ENCODE results near the gene CHURC1. TPM values are rescaled to one million over a fixed set of nuclear protein-coding genes. Genes with fewer than 3 reads are reported as not detected.
A peak's percentile ranks its signal among the peaks of the same experiment; 100 is the strongest.

Gene CHURC1
- total RNA-seq, 1 donor from 2014 or later = 91.3 TPM

DNA sequence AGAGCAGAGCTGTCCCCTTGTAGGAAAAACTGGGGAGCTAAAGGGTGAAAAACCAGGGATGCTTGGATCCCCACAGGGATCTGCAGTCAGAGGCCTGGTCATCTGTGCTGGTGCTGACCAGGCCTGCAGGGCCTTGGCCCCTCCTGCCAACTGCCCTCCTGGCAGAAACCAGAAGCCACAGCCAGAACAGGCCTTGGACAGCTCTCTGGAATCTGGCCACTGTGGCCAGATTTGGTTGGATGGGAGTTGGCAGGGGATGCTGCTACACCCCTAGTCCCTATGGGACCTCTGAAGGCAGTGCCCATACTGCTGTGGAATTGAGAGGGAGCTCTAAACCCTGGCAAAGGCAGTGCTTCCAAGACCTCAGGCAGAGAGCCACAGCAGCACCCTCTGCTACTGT is 37.5 kb downstream of the CHURC1 start:
- DNase-seq = peak; percentile 42

GRCh38 chr14:64952598-64953309 is 38.5 kb downstream of the CHURC1 start:
- DNase-seq (no peak), ATAC-seq (no peak)
- intact Hi-C loops (cut with micrococcal nuclease) = no loop called here

More for the DNA sequence above, 37.5 kb downstream of the CHURC1 start:
- intact Hi-C loops (cut with micrococcal nuclease) = no loop called here
- ATAC-seq = peak; percentile 55

DNA sequence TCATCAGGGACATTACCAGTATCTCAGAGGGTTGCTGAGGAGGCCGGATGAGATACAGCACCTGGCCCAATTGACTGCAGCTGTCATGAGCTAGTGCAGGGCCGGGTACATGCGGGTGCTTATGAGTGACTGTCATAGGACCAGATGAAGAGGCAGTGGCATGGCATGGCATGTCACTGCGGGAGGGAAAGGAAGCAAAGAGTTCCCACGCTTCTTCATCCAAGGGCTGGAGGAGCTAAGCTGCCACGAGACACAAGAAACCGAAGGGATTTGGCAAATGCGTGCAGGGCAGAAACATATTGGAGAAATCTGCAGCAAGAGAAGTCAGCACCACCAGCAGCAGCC is 39.0 kb downstream of the CHURC1 start:
- intact Hi-C loops (cut with micrococcal nuclease) = no loop called here
- ATAC-seq (no peak), DNase-seq (no peak)

GRCh38 chr14:64953661-64954060 is 39.4 kb downstream of the CHURC1 start:
- intact Hi-C loops (cut with micrococcal nuclease) = no loop called here
- DNase-seq = no peak
- ATAC-seq = no peak

- intact Hi-C loops (cut with micrococcal nuclease) = no loop called here
- DNase-seq (no peak), ATAC-seq (no peak)
Measured at GRCh38 chr14:64954491-64955240, 40.4 kb downstream of the CHURC1 start.

DNA sequence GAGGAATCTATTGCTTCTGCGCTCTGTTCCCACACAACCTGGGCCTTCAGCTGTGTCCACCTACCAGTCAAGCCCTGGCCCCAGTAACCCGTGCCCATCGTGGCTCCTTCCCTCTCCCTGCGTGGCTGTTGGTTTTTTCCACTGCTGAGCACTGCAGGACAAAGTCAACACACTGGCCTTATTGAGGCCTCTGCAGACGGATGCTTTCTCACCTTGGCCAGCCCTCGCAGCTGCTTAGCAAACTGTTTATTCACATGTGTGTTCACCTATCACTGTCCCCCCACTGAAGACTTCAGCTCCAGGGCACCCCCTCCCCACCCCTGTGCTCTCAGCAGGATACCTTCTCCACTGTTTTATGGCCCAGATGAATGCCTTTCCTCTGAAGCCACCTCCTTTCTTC is 41.0 kb downstream of the CHURC1 start:
- intact Hi-C loops (cut with micrococcal nuclease) = no loop called here
- ATAC-seq (no peak), DNase-seq (no peak)

DNA sequence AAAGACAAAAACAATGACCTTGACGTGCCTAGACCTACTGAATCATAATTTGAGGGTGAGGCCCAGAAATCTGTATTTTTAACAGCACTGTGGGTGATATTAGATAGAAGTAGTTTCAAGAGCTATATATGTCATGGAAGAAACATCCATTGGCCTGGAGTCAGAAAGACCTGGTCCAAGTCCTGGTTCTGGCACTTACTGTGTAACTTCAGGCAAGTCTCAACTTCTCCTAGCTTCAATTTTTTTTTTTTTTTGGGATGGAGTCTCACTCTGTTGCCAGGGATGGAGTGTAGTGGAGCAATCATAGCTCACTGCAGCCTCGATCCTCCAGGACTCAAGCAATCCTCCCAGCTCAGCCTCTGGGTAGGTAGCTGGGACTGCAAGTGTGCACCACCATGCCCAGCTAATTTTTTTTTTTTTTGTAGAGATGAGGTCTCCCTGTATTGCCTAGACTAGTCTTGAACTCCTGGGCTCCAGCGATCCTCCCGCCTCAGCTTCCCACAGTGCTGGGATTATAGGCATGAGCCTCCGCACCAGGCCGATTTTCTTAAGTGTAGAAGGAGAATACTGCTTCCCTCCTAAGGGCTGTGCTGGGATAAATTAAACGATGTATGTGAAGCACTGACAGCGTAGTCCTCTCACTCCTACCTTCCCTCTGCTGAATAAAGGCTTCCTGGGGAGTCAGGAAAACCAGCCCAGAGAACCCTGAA is 42.6 kb downstream of the CHURC1 start:
- intact Hi-C loops (cut with micrococcal nuclease) = no loop called here
- DNase-seq (no peak), ATAC-seq (no peak)

DNA sequence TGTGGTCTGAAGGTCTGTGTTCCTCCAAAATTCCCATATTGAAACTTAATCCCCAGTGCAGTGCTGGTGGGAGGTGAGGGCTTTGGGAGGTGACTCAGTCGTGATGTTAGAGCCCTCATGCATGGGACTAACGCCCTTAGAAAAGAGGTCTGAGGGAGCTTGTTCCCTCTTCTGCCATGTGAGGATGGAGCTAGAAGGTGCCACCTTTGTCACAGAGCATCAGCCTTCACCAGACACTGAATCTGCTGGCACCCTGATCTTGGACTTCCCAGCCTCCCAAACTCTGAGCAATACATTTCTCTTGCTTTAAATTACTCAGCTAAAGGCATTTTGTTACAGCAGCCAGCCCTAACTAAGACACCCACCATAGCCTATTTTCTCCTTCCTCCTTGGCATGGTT is 43.9 kb downstream of the CHURC1 start:
- ATAC-seq (no peak), DNase-seq (no peak)
- intact Hi-C loops (cut with micrococcal nuclease) = no loop called here

GRCh38 chr14:64958743-64959142 is 44.5 kb downstream of the CHURC1 start:
- ATAC-seq (no peak), DNase-seq (no peak)
- intact Hi-C loops (cut with micrococcal nuclease) = no loop called here

DNA sequence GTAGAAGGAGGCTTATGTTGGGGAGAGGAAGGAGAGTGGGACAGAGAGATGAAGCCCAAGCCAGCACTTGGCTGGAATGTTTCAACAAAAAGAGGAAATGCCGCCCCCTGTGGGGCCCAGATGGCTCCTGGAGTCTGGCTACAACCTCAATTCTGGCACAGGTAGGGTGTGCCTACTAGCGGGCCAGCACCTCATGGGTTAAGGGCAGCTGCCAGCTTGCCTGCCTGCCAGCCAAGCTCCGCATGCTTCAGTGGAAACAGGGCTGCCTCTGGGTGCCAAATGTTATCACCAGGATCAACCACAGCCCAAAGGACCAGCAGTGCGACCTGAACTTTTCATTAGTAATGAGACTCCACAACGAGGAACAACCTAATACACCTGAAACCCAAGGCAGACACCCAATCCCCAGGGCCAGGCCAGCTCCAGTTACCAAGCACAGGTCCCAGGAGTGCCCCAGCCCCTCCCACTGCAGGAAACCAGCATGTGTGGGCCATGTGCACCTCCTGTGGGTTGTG is 46.6 kb downstream of the CHURC1 start:
- DNase-seq = no peak
- intact Hi-C loops (cut with micrococcal nuclease) = no loop called here
- ATAC-seq = peak; percentile 65

DNA sequence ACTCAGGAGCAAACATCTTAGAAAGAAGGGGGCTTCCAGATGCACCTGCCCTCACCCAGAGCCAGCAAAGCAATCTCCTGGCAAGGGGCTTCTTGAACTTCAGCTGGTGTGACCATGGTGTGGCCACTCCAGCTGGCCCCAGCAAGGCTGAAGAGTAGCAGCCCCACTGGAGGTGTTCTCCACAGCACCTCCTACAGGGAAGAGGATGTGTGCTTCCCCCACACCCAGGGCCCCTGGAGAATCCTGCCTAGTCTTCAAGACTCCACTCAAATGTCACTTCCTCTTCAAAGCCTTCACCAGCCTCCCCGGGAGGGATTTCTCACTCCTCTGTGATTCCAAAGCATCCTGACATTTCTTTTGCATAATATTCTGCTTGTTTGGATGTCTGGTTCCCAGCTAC is 49.4 kb downstream of the CHURC1 start:
- intact Hi-C loops (cut with micrococcal nuclease) = no loop called here
- DNase-seq (no peak), ATAC-seq (no peak)

GRCh38 chr14:64965356-64966000 is 51.2 kb downstream of the CHURC1 start:
- intact Hi-C loops (cut with micrococcal nuclease) = no loop called here
- ATAC-seq = no peak
- DNase-seq = no peak

- ATAC-seq = no peak
- intact Hi-C loops (cut with micrococcal nuclease) = no loop called here
- no peak for DNase-seq
Measured at GRCh38 chr14:64966976-64967375, 52.7 kb downstream of the CHURC1 start.

- intact Hi-C loops (cut with micrococcal nuclease) = no loop called here
- DNase-seq = no peak
Measured at GRCh38 chr14:64968167-64968566, 53.9 kb downstream of the CHURC1 start.

DNA sequence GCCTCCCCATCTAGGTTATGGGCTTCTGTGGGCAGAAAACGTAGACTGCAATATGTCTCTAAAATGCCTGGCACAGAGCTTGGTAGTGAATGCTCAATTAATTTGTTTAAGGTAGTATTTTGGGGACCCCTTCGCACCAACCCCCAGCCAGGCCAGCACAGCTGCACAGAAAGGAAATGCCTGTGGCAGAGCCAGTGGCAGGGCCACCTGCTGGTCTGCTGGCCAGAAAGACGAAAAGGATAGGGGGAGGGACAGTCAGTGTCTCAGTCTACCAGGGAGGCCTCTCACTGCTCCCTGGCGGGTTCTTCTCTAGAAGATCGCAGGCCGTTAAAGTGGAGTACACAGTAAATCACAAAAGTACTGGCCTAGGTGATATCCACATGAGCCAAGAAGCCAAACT is 54.4 kb downstream of the CHURC1 start:
- ATAC-seq (no peak), DNase-seq (no peak)
- intact Hi-C loops (cut with micrococcal nuclease) = no loop called here

More at GRCh38 chr14:64968167-64968566, 53.9 kb downstream of the CHURC1 start:
- ATAC-seq = no peak

DNA sequence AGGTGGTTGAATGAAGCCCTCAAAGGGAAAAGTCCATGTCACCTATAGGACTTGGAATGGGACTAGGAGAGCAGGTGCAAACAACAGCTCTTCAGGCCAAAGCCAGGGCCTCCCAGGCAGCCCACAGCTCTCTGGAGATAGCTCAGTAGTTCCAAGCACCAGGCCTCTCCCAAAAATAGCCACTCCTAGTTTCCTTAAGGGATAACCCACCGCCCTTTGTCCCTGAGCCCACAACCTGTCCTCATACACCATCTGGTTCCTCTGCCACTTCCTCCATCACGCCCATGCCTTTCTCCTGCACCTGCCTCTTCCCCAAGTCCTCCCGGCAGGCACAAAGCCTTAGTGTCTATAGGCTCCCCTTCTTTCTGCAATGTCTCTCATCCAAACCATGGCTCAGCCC is 55.8 kb downstream of the CHURC1 start:
- intact Hi-C loops (cut with micrococcal nuclease) = no loop called here
- no peak for ATAC-seq

DNA sequence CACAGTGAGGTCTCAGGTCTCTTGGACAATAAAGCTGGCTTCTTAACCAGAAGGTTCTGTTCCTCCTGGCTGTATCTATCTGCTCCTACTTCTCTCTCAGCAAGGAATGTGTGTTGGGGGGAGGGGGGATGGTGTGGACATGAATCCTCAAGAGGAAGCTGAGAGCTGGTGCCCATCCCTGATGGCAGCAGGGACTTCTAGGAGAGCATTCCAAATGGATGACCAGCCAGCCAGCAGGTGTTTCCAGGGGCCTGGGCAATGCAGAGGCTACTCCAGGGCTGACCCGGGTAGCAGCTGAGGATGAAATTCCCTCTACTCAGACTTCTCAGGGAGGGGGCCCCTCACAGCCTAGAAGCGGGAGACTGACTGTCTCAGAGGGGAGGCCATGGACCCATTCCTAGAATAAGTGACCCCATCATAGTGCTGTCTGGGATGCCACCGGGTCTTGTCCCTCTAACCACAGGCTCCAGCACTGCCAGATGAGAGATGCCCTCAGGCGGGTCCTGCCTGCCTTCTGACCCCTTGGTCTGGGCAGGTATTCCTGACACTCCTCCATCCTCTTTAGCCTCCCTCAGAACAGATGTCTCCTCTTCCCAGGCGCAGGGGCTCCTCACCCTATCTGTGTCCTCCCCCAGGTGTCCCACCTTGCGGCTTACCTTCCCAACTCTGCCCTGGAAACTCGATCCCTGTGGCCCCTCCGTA is 56.7 kb downstream of the CHURC1 start:
- peak; percentile 7 for ATAC-seq
- intact Hi-C loops (cut with micrococcal nuclease) = no loop called here
- no peak for DNase-seq

More for the DNA sequence above, 55.8 kb downstream of the CHURC1 start:
- no peak for DNase-seq

- intact Hi-C loops (cut with micrococcal nuclease) = no loop called here
- ATAC-seq = no peak
- no peak for DNase-seq
Measured at GRCh38 chr14:64971491-64971942, 57.3 kb downstream of the CHURC1 start.

All from left ventricle myocardium superior (tissue), 1 donor.